B cell (primary cell): ENCODE data around the gene TRAF3. TPM values are rescaled to one million over a fixed set of nuclear protein-coding genes. Genes with fewer than 3 reads are reported as not detected.

Experiments
- ATAC-seq: fragments of 200-7000 bp; cut with Tn5 transposase; one replicate; pipeline ENCODE4 v1.10.0; 2021; ENCODE audit warnings: low read depth, mild to moderate bottlenecking, moderate number of reproducible peaks, moderate library complexity
- CTCF ChIA-PET: fragments of 350-600 bp; sonication (Branson Sonifier 250); formaldehyde crosslinking; loops from one replicate; lab custom pipeline; 2021; ENCODE audit warnings: antibody characterized with exemption, inconsistent platforms; lab: Charles Lee
- POLR2A ChIA-PET: fragments of 350-600 bp; sonication (Branson Sonifier 250); formaldehyde crosslinking; loops from one replicate; lab custom pipeline; 2021; ENCODE audit warnings: antibody characterized with exemption; lab: Charles Lee
- DNase-seq: peaks from one replicate; pipeline ENCODE4 v3.0.0; 2013
- H2AFZ ChIP-seq: 2 replicates; pipeline ENCODE4 v1.6.1; 2012; ENCODE audit warnings: mild to moderate bottlenecking, low read depth, low read length; ENCODE audit not compliant: insufficient read depth, poor library complexity, severe bottlenecking
- H3K27ac ChIP-seq, 2 donors: 1 replicate in 1 of 2; 2 replicates in 1 of 2; pipeline ENCODE4 v1.5.1; 2012 to 2013; ENCODE audit warnings: low read length in 2 of 2, mild to moderate bottlenecking in 2 of 2, moderate library complexity in 1 of 2
- H3K27me3 ChIP-seq, 4 experiments: fragments of 200-600 bp in 1 of 4; sonication (generic) in 1 of 4; replicated peaks in 1 of 4; 1 replicate in 2 of 4; 2 replicates in 2 of 4; pipeline versions ENCODE4 v1.6.1 to v1.7.0; 2013 to 2016; ENCODE audit warnings: low read length in 3 of 4, mild to moderate bottlenecking in 2 of 4, mixed read lengths in 1 of 4, moderate library complexity in 1 of 4; ENCODE audit not compliant: insufficient read depth in 4 of 4, control insufficient read depth in 3 of 4; ENCODE audit errors: control extremely low read depth in 1 of 4
- H3K36me3 ChIP-seq, 2 experiments: replicated peaks in 1 of 2; 1 replicate in 1 of 2; 2 replicates in 1 of 2; pipeline versions ENCODE4 v1.6.1 to v1.7.1; 2013; ENCODE audit warnings: low read length in 1 of 2; ENCODE audit not compliant: insufficient read depth in 2 of 2, control insufficient read depth in 1 of 2; ENCODE audit errors: control extremely low read depth in 1 of 2, extremely low read depth in 1 of 2
- H3K4me1 ChIP-seq, 2 donors: fragments of 200-600 bp in 1 of 2; sonication (generic) in 1 of 2; 1 replicate in 1 of 2; 2 replicates in 1 of 2; pipeline versions ENCODE4 v1.5.1 to v1.6.1; 2013 to 2017; ENCODE audit warnings: low read length in 2 of 2; ENCODE audit not compliant: control insufficient read depth in 2 of 2, insufficient read depth in 2 of 2
- H3K4me2 ChIP-seq: replicated peaks from 2 replicates; pipeline ENCODE3; 2012; ENCODE audit warnings: mild to moderate bottlenecking, low read depth, low read length; ENCODE audit not compliant: poor library complexity, severe bottlenecking
- H3K4me3 ChIP-seq, 5 experiments: fragments of 200-600 bp in 1 of 5; sonication (generic) in 1 of 5; 1 replicate in 3 of 5; 2 replicates in 2 of 5; pipeline versions ENCODE4 v1.5.1 to v1.7.0; 2011 to 2016; ENCODE audit warnings: low read length in 4 of 5, mild to moderate bottlenecking in 4 of 5, low read depth in 2 of 5, control low read depth in 1 of 5, moderate library complexity in 1 of 5; ENCODE audit not compliant: insufficient read depth in 1 of 5; ENCODE audit errors: control extremely low read depth in 1 of 5, extremely low read depth in 1 of 5
- H3K79me2 ChIP-seq: fragments of 200-600 bp; sonication (generic); one replicate; pipeline ENCODE4 v1.6.0; 2016; ENCODE audit warnings: low read length; ENCODE audit not compliant: control insufficient read depth, insufficient read depth
- H3K9ac ChIP-seq: fragments of 200-600 bp; sonication (generic); 2 replicates; pipeline ENCODE4 v1.6.1; 2017; ENCODE audit warnings: mild to moderate bottlenecking, low read length, moderate library complexity
- H3K9me3 ChIP-seq, 3 donors: one replicate each; pipeline versions ENCODE4 v1.6.1 to v1.7.1; 2013; ENCODE audit warnings: low read length in 2 of 3; ENCODE audit not compliant: control insufficient read depth in 2 of 3, insufficient read depth in 1 of 3; ENCODE audit errors: control extremely low read depth in 1 of 3
- H4K20me1 ChIP-seq: 2 replicates; pipeline ENCODE4 v1.6.0; 2012; ENCODE audit warnings: mild to moderate bottlenecking, low read length; ENCODE audit not compliant: insufficient read depth, control insufficient read depth, poor library complexity, severe bottlenecking
- H3K27ac Mint-ChIP-seq: one replicate; pipeline ENCODE4 v1.8.0; 2021; ENCODE audit warnings: mixed read lengths
- H3K27me3 Mint-ChIP-seq: one replicate; pipeline ENCODE4 v1.8.0; 2021; ENCODE audit warnings: mixed read lengths
- H3K4me1 Mint-ChIP-seq: one replicate; pipeline ENCODE4 v1.8.0; 2021; ENCODE audit warnings: mixed read lengths
- H3K4me3 Mint-ChIP-seq: one replicate; pipeline ENCODE4 v1.8.0; 2021; ENCODE audit warnings: mixed read lengths
- H3K9me3 Mint-ChIP-seq: one replicate; pipeline ENCODE4 v1.8.0; 2022; ENCODE audit warnings: mixed read lengths; ENCODE audit not compliant: insufficient read depth
- EZH2 ChIP-seq: IDR thresholded peaks from 2 replicates; pipeline ENCODE4 v1.6.1; 2012; ENCODE audit warnings: borderline replicate concordance, low read depth, mild to moderate bottlenecking, moderate library complexity, low read length; ENCODE audit not compliant: insufficient read depth, poor library complexity, severe bottlenecking
- WGBS: methylation state at CpG from one replicate; pipeline ENCODE4 v1.1.5; 2013; ENCODE audit warnings: missing lambda C conversion rate; ENCODE audit not compliant: insufficient coverage; 5-methylcytosine and 5-hydroxymethylcytosine counted together
- intact Hi-C: fragments of 100-400 bp; cut with micrococcal nuclease; formaldehyde crosslinking; loops from one replicate; pipeline ENCODE4 v1.10.0; 2022
- polyA plus RNA-seq: library from polyadenylated mRNA; depleted of rRNA; stranded (reverse); fragments of >200 nt; gene quantifications from 2 replicates; pipeline ENCODE4 v1.2.3, GENCODE V29; 2012
- total RNA-seq, 2 donors: library from RNA; stranded (reverse); fragments of 120-200 nt in 1 of 2; gene quantifications; 1 replicate in 1 of 2; 2 replicates in 1 of 2; pipeline versions ENCODE4 v1.2.3 to v1.2.4, GENCODE V29; 2013 to 2022
- TF ChIP-seq, protein P1 (sequence below): fragments of 200-600 bp; IDR thresholded peaks from one replicate; pipeline ENCODE4 v1.8.0; 2022; ENCODE audit warnings: antibody characterized with exemption, mild to moderate bottlenecking

The TRAF3 gene
- total and polyA plus RNA-seq, 2 donors (not counting 1 experiment from before 2014, with no cell fraction given), result 42.8 to 89.8 TPM

DNA sequence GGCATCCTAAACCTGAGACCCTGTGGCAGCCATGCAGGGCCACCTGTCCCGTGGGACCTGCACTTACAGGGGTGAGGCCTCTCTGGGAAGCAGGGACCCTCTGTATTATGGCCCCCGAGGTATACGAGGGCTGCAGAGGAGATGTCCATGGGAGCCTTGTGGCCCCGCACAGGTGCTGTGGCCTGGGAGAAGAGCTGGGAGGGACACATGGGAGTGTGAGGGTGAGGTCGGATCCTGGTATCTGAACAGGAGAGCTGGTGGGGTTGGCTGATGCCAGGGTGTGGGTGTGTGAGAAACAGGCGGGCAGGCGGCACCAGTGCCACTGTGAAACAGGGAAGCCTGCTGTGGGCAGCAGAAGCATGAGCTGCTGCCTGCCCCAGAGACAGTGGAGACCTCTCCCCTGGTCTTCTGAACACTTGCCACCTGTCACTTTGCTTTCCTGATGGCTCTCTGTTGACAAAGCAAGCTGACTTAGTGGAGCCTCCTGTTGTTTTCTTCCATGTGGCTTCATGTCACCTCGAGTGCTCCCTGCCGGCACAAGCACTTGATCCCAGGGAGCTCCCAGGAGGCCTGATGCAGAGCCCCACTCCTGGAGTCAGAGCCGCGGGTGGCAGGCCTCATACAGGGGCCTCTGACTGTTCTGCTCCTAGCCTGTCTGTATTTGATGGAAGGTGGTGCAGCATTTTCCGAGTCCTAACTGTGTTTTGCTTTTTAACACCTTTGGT, 125.4 kb downstream of the TRAF3 start:
- 92% methylated on average over 12 of the region's 12 CpGs for WGBS
- peak overlapping the region in 2 of 5 experiments; percentile 13 to 40 for H3K4me3 ChIP-seq

More for the DNA sequence above, 125.4 kb downstream of the TRAF3 start:
- TF ChIP-seq, protein P1, sequence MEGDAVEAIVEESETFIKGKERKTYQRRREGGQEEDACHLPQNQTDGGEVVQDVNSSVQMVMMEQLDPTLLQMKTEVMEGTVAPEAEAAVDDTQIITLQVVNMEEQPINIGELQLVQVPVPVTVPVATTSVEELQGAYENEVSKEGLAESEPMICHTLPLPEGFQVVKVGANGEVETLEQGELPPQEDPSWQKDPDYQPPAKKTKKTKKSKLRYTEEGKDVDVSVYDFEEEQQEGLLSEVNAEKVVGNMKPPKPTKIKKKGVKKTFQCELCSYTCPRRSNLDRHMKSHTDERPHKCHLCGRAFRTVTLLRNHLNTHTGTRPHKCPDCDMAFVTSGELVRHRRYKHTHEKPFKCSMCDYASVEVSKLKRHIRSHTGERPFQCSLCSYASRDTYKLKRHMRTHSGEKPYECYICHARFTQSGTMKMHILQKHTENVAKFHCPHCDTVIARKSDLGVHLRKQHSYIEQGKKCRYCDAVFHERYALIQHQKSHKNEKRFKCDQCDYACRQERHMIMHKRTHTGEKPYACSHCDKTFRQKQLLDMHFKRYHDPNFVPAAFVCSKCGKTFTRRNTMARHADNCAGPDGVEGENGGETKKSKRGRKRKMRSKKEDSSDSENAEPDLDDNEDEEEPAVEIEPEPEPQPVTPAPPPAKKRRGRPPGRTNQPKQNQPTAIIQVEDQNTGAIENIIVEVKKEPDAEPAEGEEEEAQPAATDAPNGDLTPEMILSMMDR, result no peak
- TF ChIP-seq EZH2, result no peak
- Histone ChIP-seq H3K4me1 (peaks cover 68 to 79% of the 10 kb centered on the region in 2 donors), H3K36me3 (peaks cover 0 to 55% of the 10 kb centered on the region in 2 experiments), H3K27ac (peak overlapping the region; percentile 91 to 93), H3K9ac (peak overlapping the region; percentile 52), H3K79me2 (peaks cover 40% of the 10 kb centered on the region), H2AFZ (no peak overlapping the region), H3K27me3 (no peaks in the 10 kb centered on the region), H4K20me1 (no peaks in the 10 kb centered on the region), H3K4me2 (peak overlapping the region; percentile 76), H3K9me3 (peaks cover 0 to 3% (median 0%) of the 10 kb centered on the region in 3 donors)
- ChIA-PET POLR2A (interaction anchor here (2.2 kb wide), 1 partner anchor 14 kb away, joined by 13 read pairs; no protein-coding TSS in a partner anchor), CTCF (interaction anchor here (1.1 to 1.8 kb wide), 5 partner anchors 14 to 208 kb away, joined by 4 to 10 read pairs (median 5); no protein-coding TSS in a partner anchor)
- ATAC-seq (no peak), DNase-seq (no peak)
- Mint-ChIP-seq H3K27ac (peak overlapping the region; percentile 73), H3K4me3 (peak overlapping the region; percentile 52), H3K9me3 (no peaks in the 10 kb centered on the region), H3K27me3 (no peaks in the 10 kb centered on the region), H3K4me1 (peaks cover 62% of the 10 kb centered on the region)
- intact Hi-C loops, result no loop called here
